ENCODE results near the gene FGD5.

The FGD5 gene

DNA sequence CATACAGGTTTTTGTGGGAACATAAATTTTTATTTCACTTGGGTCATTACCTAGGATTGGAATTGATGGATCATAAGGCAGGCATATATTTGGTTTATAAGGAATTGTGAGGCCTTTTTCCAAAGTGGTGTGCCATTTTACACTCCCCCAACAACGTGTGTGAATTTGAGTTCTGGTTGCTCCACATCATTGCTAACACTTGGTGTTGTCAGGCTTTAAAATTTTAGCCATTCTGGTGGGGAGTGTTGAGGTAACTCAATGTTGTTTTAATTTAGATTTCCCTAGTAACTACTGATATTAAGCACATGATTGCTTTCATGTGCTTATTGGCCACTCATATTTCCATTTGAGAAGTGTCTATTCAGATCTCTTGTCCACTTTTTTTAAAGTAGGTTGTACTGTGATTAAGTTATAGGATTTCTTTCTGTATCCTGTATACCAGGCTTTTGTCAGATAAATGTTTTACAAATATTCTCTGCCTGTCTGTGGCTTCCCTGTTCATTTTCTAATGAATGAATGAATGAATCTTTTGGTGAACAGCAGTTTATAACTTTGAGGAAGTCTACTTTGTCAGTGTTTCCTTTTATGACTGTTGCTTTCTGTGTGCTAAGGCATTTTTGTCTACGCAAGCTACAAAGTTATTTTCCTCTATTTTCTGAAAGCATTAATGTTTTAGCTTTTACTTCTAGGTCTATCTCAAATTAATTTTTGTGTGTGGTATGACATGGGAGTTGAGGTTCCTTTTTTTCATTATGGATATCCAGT, 110.7 kb downstream of the FGD5 start:
- H3K4me3 ChIP-seq (ENCODE audit: low read length) = no peak overlapping the region
- H3K27me3 ChIP-seq (ENCODE audit: control insufficient read depth, insufficient read depth, low read length) = no peaks in the 10 kb centered on the region
- H3K36me3 ChIP-seq (ENCODE audit: control insufficient read depth, insufficient read depth, low read length) = no peaks in the 10 kb centered on the region
- WGBS (ENCODE audit: insufficient coverage, insufficient read length) = no CpG with 5 or more reads among the region's 2 CpGs
- H3K9me3 ChIP-seq (ENCODE audit: control insufficient read depth, insufficient read depth, low read length) = no peaks in the 10 kb centered on the region
- no peak overlapping the region for H3K27ac ChIP-seq (ENCODE audit: low read length)
- H3K4me1 ChIP-seq (ENCODE audit: control insufficient read depth, insufficient read depth, low read length) = no peaks in the 10 kb centered on the region
- no peak for DNase-seq (ENCODE audit: low read depth, low spot score)

DNA sequence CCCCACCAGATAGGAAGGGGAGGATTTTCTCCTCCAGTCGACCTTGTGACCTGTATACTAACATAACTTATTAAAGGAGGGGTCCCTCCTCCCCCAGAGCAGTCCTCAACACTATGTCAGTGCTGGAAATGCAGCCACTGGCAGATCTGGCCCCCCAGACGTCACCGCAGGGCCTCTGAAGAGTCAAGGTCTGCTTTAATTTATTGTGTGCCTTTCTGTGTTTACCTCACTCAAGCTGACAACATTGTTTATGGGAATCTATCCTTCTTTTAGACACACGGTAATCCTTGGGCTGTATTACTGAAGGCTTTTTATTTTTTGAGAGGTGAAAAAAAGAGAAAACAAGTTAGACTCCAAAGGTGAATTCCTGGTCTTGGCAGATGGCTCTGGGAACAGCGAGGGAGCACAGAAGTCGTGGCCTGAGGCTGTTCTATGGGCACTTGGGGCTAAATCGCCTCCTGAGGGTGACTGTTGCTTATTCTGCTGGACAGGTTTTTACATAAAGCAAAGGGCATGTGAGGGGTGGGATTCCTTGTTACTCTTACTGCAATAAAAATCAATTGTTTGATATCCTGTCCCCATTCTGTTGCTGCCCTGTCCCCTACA, 115.2 kb downstream of the FGD5 start:
- Histone ChIP-seq H3K36me3 (ENCODE audit: control insufficient read depth, insufficient read depth, low read length) (no peaks in the 10 kb centered on the region), H3K27ac (ENCODE audit: low read length) (no peak overlapping the region), H3K4me3 (ENCODE audit: low read length) (no peak overlapping the region), H3K4me1 (ENCODE audit: control insufficient read depth, insufficient read depth, low read length) (0 out of 2 replicates have a peak, but pooled peaks cover 2% of the 10 kb centered on the region), H3K27me3 (ENCODE audit: control insufficient read depth, insufficient read depth, low read length) (no peaks in the 10 kb centered on the region), H3K9me3 (ENCODE audit: control insufficient read depth, insufficient read depth, low read length) (no peaks in the 10 kb centered on the region)
- WGBS (ENCODE audit: insufficient coverage, insufficient read length) = no CpG with 5 or more reads among the region's 7 CpGs
- DNase-seq (ENCODE audit: low read depth, low spot score) = no peak

DNA sequence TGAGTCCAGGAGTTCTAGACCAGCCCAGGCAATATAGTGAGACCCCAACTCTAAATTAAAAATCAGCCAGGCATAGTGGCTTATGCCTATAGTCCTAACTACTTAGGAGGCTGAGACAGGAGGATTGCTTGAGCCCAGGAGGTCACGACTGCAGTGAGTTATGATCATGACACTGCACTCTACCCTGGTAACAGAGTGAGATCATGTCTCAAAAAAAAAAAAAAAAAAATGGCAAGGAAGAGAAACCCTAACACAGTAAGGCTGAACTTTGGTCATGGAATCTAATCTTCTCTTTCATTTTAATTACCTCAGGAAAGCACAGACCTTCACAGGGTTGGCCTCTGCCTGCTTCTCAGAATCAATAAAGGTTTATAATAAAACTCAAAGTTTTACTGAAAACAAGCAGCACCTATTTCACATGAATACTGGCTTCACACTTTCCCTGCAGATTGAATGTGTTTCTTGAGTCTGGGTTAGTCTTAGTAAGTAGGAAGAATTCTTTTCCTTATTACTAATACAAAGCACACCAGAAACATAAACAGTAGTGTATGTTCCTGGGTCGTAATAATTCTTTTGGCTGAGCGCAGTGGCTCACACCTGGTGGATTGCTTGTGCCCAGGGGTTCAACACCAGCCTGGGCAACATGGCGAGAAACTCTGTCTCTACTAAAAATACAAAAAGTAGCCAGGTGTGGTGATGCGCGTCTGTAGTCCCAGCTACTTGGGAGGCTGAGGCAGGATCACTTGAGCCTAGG, 117.0 kb downstream of the FGD5 start:
- WGBS (ENCODE audit: insufficient coverage, insufficient read length) = no CpG with 5 or more reads among the region's 6 CpGs
- H3K4me3 ChIP-seq (ENCODE audit: low read length) = no peak overlapping the region
- no peak for DNase-seq (ENCODE audit: low read depth, low spot score)
- H3K27ac ChIP-seq (ENCODE audit: low read length) = no peak overlapping the region
- no peaks in the 10 kb centered on the region for H3K27me3 ChIP-seq (ENCODE audit: control insufficient read depth, insufficient read depth, low read length)
- H3K36me3 ChIP-seq (ENCODE audit: control insufficient read depth, insufficient read depth, low read length) = no peaks in the 10 kb centered on the region
- H3K4me1 ChIP-seq (ENCODE audit: control insufficient read depth, insufficient read depth, low read length) = 0 out of 2 replicates have a peak, but pooled peaks cover 2% of the 10 kb centered on the region
- no peaks in the 10 kb centered on the region for H3K9me3 ChIP-seq (ENCODE audit: control insufficient read depth, insufficient read depth, low read length)

DNA sequence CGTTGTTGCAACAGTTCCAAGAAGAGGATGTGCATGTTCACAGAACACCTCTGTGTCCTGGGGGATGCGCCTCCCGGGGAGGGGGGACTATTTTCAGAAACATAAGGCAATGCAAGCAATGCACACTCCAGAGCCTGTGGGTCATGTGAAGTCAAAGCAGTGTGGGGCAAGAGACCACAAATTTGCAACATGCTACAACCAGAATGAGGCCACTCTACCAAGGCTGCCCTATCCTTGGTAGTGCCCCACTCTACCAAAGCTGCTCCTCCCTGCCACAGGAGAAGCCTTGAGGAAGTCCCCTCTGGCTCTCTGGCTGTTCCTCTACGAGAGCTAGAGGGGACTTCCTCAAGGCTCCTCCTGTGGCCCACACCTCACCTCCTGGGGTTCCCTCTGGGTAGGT, 120.2 kb downstream of the FGD5 start:
- 0 out of 2 replicates have a peak, but pooled peaks cover 2% of the 10 kb centered on the region for H3K4me1 ChIP-seq (ENCODE audit: control insufficient read depth, insufficient read depth, low read length)
- no peak for DNase-seq (ENCODE audit: low read depth, low spot score)
- no peak overlapping the region for H3K4me3 ChIP-seq (ENCODE audit: low read length)
- no CpG with 5 or more reads among the region's 4 CpGs for WGBS (ENCODE audit: insufficient coverage, insufficient read length)
- H3K27ac ChIP-seq (ENCODE audit: low read length) = no peak overlapping the region
- no peaks in the 10 kb centered on the region for H3K36me3 ChIP-seq (ENCODE audit: control insufficient read depth, insufficient read depth, low read length)
- no peaks in the 10 kb centered on the region for H3K9me3 ChIP-seq (ENCODE audit: control insufficient read depth, insufficient read depth, low read length)
- H3K27me3 ChIP-seq (ENCODE audit: control insufficient read depth, insufficient read depth, low read length) = no peaks in the 10 kb centered on the region

DNA sequence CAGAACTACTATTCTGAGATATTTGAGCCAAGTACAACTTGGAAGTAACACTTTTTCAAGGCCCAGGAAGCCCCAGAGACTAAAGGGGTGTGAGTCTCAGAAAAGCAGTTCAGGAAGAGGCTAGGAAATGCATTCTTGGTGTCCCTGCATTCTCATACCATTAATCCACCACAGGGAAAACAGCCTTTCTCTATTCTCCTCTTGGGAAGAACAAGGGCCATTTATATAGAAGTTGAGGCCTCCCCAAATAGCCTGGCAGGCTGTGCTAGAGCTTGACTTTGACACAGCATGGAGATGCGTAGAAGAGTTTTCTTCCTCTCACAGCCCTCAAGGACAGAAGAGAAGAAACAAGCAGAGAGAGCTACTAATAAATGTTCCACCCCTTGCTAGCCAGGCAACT, 123.1 kb downstream of the FGD5 start:
- Histone ChIP-seq H3K36me3 (ENCODE audit: control insufficient read depth, insufficient read depth, low read length) (peaks cover 5% of the 10 kb centered on the region; the same call in 1 of the 2 replicates), H3K27me3 (ENCODE audit: control insufficient read depth, insufficient read depth, low read length) (no peaks in the 10 kb centered on the region), H3K9me3 (ENCODE audit: control insufficient read depth, insufficient read depth, low read length) (no peaks in the 10 kb centered on the region), H3K4me3 (ENCODE audit: low read length) (no peak overlapping the region), H3K27ac (ENCODE audit: low read length) (no peak overlapping the region), H3K4me1 (ENCODE audit: control insufficient read depth, insufficient read depth, low read length) (no peaks in the 10 kb centered on the region)
- no peak for DNase-seq (ENCODE audit: low read depth, low spot score)
- WGBS (ENCODE audit: insufficient coverage, insufficient read length) = no CpG with 5 or more reads among the region's 1 CpG

DNA sequence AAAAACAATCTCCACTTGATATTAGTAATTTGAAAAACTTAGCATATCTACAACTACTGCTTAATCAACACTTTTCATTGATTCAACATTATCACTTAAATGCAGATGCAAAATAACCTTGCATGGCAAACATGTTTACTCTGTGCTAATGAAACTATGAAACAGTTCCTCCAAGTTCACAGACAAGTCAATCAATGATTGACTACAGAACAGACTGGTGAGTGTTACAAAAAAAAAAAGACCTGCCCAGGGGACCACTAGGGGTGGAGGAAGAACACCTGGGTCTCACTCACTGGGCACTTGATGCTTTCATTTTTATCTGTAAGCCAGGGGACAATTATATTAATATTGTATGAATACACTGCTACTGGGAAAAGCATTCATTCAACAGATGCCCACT, 124.3 kb downstream of the FGD5 start:
- H3K36me3 ChIP-seq (ENCODE audit: control insufficient read depth, insufficient read depth, low read length) = peaks cover 5% of the 10 kb centered on the region; the same call in 1 of the 2 replicates
- no peak for DNase-seq (ENCODE audit: low read depth, low spot score)
- H3K4me1 ChIP-seq (ENCODE audit: control insufficient read depth, insufficient read depth, low read length) = no peaks in the 10 kb centered on the region
- H3K4me3 ChIP-seq (ENCODE audit: low read length) = no peak overlapping the region
- no peaks in the 10 kb centered on the region for H3K9me3 ChIP-seq (ENCODE audit: control insufficient read depth, insufficient read depth, low read length)
- H3K27me3 ChIP-seq (ENCODE audit: control insufficient read depth, insufficient read depth, low read length) = no peaks in the 10 kb centered on the region
- no peak overlapping the region for H3K27ac ChIP-seq (ENCODE audit: low read length)

DNA sequence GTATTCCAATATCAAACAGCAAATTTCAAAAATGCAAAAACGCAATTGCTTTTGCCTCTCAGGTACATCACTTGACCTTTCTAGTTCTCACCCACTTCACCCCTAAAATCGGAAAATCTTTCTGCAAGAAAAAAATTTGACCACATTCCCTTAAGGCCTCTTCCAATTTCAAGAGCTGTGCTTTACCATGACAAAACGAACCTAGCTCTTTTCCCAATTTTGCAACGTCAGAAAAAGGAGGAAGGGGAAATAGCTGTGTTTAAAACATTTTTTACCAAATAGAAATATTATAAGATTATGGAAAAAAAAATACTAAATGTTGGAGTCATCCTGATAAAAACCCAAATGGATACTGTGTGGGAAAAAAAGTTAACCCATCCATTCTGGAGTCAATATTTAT, 127.5 kb downstream of the FGD5 start:
- H3K27ac ChIP-seq (ENCODE audit: low read length) = no peak overlapping the region
- WGBS (ENCODE audit: insufficient coverage, insufficient read length) = no CpG with 5 or more reads among the region's 4 CpGs
- H3K36me3 ChIP-seq (ENCODE audit: control insufficient read depth, insufficient read depth, low read length) = peaks cover 5% of the 10 kb centered on the region; the same call in 1 of the 2 replicates
- DNase-seq (ENCODE audit: low read depth, low spot score) = no peak
- H3K4me1 ChIP-seq (ENCODE audit: control insufficient read depth, insufficient read depth, low read length) = peaks cover 2% of the 10 kb centered on the region; the same call in 1 of the 2 replicates
- no peaks in the 10 kb centered on the region for H3K9me3 ChIP-seq (ENCODE audit: control insufficient read depth, insufficient read depth, low read length)
- no peak overlapping the region; the same call in 1 of the 2 replicates for H3K4me3 ChIP-seq (ENCODE audit: low read length)
- H3K27me3 ChIP-seq (ENCODE audit: control insufficient read depth, insufficient read depth, low read length) = no peaks in the 10 kb centered on the region

DNA sequence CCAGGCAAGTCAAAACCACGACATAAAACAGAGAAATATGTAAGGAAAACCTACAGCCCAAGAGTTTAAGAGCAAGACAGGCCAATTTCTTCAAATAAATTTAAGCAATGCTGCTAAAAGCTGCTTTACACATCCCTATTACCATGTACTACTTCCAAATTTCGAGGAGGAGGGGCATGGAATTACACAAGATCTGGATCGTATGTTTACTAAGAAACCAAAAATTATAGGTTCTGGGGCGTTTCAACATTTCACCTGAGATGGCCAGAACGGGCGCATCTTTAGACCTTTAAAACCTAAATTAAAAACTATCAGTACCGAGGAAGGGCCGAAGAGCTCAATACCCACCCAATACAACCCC, 128.0 kb downstream of the FGD5 start:
- DNase-seq (ENCODE audit: low read depth, low spot score) = no peak
- peaks cover 5% of the 10 kb centered on the region; the same call in 1 of the 2 replicates for H3K36me3 ChIP-seq (ENCODE audit: control insufficient read depth, insufficient read depth, low read length)
- H3K4me3 ChIP-seq (ENCODE audit: low read length) = peak overlapping the region; percentile 55
- no peaks in the 10 kb centered on the region for H3K9me3 ChIP-seq (ENCODE audit: control insufficient read depth, insufficient read depth, low read length)
- no peak overlapping the region for H3K27ac ChIP-seq (ENCODE audit: low read length)
- peaks cover 2% of the 10 kb centered on the region; the same call in 1 of the 2 replicates for H3K4me1 ChIP-seq (ENCODE audit: control insufficient read depth, insufficient read depth, low read length)
- WGBS (ENCODE audit: insufficient coverage, insufficient read length) = no CpG with 5 or more reads among the region's 8 CpGs
- H3K27me3 ChIP-seq (ENCODE audit: control insufficient read depth, insufficient read depth, low read length) = no peaks in the 10 kb centered on the region

DNA sequence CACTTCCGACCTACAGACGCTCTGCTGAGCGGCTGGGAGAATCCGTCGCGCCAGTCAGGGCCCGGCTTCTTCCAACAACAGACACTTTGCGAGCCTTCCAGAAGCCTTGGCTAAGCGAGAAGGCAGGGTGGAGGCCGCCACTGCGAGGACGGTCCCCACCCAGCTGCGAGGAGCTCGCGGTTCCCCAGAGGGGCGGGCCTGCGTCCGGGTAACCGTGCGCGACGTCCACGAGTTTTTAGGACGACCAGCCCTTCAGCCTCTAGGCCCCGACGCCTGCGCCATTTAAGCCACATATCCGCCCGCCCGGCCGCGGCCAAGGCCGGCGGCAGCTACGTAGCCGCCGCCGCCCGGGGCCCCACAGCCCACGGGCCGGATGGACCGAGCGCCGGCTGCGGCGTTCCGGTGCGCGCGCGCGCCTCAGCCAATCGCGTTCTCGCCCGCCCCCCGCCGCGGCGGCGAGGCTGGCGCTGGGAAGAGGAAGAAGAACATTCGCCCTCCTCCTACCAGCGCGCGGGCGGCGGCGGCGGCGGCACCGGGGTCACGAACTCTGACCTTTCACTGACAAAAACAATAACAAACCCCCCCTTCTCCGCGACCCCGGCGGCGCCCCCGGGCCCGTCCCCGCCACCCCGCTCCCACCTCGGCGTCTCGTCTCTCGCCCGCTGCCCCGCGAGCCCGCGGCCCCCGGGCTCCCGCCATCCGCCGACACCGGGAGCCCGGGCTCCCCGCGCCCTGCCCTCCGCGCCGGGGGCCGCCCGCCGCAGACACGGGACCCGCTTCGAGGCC, 128.5 kb downstream of the FGD5 start, which contains the start of gene NR2C2:
Gene NR2C2 (plus strand): TSS at position 484 of the 786 bp plus-strand sequence. CDS start 56,332 bp downstream, outside the sequence.
- peaks cover 2% of the 10 kb centered on the region; the same call in 1 of the 2 replicates for H3K4me1 ChIP-seq (ENCODE audit: control insufficient read depth, insufficient read depth, low read length)
- no CpG with 5 or more reads among the region's 108 CpGs for whole genome bisulfite sequencing (ENCODE audit: insufficient coverage, insufficient read length)
- peaks cover 5% of the 10 kb centered on the region; the same call in 1 of the 2 replicates for H3K36me3 ChIP-seq (ENCODE audit: control insufficient read depth, insufficient read depth, low read length)
- DNase-seq (ENCODE audit: low read depth, low spot score) = no peak
- H3K4me3 ChIP-seq (ENCODE audit: low read length) = peak within 1 kb of the TSS; percentile 55
- no peaks in the 10 kb centered on the region for H3K27me3 ChIP-seq (ENCODE audit: control insufficient read depth, insufficient read depth, low read length)
- H3K27ac ChIP-seq (ENCODE audit: low read length) = no peak within 1 kb of the TSS
- no peaks in the 10 kb centered on the region for H3K9me3 ChIP-seq (ENCODE audit: control insufficient read depth, insufficient read depth, low read length)
